HG02763 (cell line): Measurements from ENCODE around the gene SETMAR.

Experiments used
- ATAC-seq: cut with Tn5 transposase; IDR thresholded peaks from one replicate; pipeline ENCODE4 v1.9.1; 2021; ENCODE audit warnings: mild to moderate bottlenecking, moderate library complexity; ENCODE audit not compliant: unreplicated experiment

SETMAR gene

GRCh38 chr3:4351164-4351855 lies 48.1 kb downstream of the SETMAR start:
- ATAC-seq: peak; percentile 36

- ATAC-seq: no peak
These were observed 48.7 kb downstream of the SETMAR start for GRCh38 chr3:4351872-4352271.

- ATAC-seq: no peak
These were observed 52.4 kb downstream of the SETMAR start for GRCh38 chr3:4355401-4356219.

- ATAC-seq: no peak
These were observed 53.0 kb downstream of the SETMAR start for GRCh38 chr3:4356220-4356540.

GRCh38 chr3:4356546-4357410 lies 53.6 kb downstream of the SETMAR start:
- no peak for ATAC-seq

GRCh38 chr3:4358273-4358672 lies 55.1 kb downstream of the SETMAR start:
- ATAC-seq: no peak

GRCh38 chr3:4359805-4360502 lies 56.8 kb downstream of the SETMAR start:
- no peak for ATAC-seq

GRCh38 chr3:4360817-4361216 lies 57.6 kb downstream of the SETMAR start:
- no peak for ATAC-seq

GRCh38 chr3:4362523-4362922 lies 59.4 kb downstream of the SETMAR start:
- ATAC-seq: no peak
